ENCODE results near the gene ETFA.
A peak's percentile ranks its signal among the peaks of the same experiment; 100 is the strongest.

ETFA gene

DNA sequence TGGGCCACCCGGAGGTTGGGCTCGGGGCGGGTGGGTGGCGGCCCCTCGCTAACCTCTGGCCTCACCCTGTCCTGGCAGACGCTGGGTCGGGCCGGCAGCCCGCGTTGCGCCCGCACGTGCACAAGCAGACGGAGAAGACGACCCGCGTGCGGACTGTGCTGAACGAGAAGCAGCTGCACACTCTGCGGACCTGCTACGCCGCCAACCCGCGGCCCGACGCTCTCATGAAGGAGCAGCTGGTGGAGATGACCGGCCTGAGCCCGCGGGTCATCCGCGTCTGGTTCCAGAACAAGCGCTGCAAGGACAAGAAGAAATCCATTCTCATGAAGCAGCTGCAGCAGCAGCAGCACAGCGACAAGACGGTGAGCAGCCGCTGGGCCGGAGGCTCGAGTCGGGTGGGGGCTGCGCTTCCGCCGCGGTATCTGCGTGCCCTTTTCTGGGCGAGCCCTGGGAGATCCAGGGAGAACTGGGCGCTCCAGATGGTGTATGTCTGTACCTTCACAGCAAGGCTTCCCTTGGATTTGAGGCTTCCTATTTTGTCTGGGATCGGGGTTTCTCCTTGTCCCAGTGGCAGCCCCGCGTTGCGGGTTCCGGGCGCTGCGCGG, 29.0 kb upstream of the ETFA start:
- no peak for DNase-seq

DNA sequence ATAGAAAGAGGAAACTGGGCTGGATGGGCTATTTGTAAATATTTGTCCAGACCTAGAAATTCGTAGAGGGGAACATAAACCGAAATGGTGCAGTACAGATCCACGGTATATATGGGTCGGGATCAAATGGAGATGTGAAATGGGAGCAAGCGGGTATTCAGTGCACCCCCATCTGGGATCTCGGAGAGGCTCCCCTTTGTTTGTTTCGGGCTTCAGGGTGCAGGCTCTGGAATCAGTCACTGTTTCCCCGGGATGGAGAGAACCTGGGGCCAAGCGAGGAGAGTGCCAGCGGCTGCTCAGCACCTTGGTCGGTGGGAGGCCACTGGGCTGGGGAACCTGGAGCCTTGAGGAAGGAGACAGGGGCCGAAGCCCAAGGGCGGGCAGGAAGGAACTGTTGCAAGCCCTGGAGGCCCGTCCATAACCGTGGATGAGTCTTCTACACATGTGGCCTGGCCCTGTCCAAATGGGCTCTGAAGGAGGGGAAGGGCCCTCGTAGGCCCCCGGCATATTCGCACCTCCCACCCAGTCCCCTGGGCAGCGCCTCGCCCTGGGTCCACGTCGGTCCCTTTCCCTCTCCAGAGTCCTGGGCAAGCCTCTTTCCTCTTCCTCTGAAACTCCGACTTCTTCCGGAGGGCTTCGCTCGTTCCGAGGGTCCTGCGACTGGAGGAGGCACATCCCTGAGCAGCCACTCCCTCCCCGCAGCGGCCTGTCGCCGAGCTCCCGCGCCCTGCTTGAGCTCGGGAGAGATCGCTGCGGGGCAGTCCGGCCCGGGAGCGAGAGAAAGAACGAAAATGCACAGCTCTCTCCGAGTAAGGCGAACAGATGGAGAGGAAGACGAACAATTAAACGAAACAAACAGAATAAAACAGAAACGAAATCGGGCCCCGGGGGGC, 28.3 kb upstream of the ETFA start:
- DNase-seq, result no peak

- DNase-seq, result no peak
Observed at GRCh38 chr15:76338486-76339304, 27.4 kb upstream of the ETFA start.

GRCh38 chr15:76337696-76338485, 26.6 kb upstream of the ETFA start:
- DNase-seq, result no peak

GRCh38 chr15:76337059-76337695, 25.9 kb upstream of the ETFA start:
- no peak for DNase-seq

DNA sequence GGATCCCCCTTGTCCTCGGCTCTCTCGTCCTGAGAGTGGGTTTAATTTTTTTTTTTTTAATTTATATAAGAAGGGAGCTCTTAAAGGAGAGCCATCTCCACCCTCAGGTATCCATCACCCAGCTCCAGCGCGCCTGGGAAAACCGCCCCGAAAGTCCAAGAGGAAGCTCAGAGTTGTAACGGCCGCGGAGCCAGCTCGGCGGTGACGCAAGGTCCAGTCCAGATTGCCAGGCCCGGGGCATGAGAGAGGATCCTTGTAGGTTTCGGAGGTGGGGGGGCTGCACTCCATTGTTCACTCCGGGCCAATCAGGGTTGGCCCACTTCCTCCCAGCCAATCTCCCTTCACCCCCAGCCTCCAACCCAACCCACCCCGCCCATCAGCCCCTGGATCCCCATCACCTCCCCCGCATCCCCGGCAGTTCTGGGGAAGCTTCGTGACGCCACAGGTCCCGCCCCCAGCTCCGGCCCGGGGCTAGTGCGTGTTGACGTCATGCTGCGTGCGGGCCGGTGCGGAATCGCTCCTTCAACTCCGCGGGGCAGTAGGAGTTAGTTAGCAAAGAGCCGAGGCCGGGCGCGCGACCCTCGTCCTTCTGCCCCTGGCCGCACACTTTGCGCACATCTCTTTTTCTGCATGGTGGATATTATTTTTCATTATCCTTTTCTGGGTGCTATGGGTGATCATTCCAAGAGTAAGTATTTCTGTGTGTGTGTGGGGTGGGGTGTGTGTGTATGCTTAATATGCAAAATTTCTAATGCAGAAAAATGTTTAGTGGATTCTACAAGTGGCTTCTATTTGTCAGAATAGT, 25.2 kb upstream of the ETFA start, which contains the start of gene ISL2:
TSS of gene ISL2 (plus strand) at position 520 of the 805 bp plus-strand sequence. CDS start at position 631, 111 bp downstream.
- DNase-seq, result peak; percentile 64

DNA sequence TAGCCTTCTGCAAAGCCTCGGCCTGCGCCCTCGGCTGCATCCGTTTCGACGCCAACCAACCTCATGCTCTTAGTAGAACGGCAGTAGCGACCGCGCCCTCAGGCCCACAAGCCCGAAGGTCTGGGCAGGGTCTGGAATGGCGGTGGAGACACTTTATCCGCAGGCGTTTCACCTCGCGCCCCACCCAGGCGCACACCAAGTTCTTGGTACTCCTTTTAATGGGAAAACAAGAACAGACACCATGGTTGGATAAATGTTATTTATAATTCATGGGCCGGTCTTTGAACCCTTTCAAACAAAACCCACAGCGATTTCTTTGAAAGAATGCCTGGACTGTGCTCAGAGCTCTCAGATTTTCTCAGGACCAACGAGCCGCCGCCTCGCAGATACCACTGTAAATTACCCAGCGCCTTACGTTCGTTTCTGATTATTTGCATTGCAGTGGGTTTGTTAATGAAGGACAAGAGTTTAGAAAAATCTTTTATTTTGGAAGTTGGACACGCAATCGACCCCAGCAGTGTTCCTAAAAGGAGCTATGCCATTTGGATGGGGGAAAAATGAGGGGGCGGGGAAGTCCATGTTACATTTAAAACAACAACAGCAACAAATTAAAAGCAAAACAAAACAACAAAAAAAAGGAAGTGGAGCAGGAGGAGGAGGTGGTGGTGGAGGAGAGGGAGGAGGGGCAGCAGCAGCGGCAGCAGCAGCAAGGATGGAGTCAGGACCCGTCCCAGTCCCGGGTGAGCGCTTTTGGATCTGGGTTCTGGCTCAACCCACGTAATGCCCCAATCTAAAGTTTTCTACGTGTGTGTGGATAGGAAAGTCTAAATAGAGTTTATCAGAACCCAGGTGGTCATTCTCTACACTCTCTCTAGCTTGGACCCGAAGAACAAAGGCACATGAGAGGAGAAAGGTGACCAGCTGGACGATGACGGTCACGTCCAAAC, 24.3 kb upstream of the ETFA start:
- no peak for DNase-seq

- no peak for DNase-seq
Observed at GRCh38 chr15:76334438-76335306, 23.4 kb upstream of the ETFA start.

- no peak for DNase-seq
Observed at GRCh38 chr15:76333720-76334437, 22.6 kb upstream of the ETFA start.

- DNase-seq, result no peak
Observed at GRCh38 chr15:76333309-76333708, 22.0 kb upstream of the ETFA start.

GRCh38 chr15:76332796-76333195, 21.5 kb upstream of the ETFA start:
- no peak for DNase-seq

DNA sequence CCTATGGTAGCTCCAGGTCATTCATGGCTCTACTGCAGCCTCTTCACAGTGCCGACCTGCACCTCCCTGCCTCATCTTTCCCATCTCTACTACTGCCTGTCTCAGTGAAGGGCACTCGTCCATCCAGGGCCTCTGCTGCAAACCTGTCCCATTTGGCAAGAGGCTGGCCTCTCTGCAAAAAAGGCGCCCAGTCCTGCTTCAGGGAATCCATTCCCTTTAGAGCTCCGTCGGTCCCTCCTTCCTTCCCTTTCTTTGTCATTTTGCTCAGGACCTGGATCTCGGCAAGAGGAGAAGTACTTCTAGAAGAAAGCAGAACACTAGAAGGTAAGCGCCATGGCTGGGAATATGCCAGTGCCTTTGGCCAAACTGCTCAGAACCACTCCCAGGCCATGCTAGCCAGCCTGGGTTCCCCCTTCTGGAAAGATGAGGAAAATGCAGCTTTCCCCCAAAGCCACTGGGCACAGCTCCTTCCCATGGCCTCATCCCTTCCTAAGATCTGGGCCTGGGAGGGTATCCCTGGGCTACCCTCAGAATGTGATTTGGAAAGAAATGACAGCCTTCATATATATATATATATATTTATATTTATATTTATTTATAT, 18.9 kb upstream of the ETFA start:
- DNase-seq, result no peak

- DNase-seq, result no peak
Observed at GRCh38 chr15:76328958-76329357, 17.7 kb upstream of the ETFA start.

GRCh38 chr15:76328106-76328696, 16.9 kb upstream of the ETFA start:
- no peak for DNase-seq

DNA sequence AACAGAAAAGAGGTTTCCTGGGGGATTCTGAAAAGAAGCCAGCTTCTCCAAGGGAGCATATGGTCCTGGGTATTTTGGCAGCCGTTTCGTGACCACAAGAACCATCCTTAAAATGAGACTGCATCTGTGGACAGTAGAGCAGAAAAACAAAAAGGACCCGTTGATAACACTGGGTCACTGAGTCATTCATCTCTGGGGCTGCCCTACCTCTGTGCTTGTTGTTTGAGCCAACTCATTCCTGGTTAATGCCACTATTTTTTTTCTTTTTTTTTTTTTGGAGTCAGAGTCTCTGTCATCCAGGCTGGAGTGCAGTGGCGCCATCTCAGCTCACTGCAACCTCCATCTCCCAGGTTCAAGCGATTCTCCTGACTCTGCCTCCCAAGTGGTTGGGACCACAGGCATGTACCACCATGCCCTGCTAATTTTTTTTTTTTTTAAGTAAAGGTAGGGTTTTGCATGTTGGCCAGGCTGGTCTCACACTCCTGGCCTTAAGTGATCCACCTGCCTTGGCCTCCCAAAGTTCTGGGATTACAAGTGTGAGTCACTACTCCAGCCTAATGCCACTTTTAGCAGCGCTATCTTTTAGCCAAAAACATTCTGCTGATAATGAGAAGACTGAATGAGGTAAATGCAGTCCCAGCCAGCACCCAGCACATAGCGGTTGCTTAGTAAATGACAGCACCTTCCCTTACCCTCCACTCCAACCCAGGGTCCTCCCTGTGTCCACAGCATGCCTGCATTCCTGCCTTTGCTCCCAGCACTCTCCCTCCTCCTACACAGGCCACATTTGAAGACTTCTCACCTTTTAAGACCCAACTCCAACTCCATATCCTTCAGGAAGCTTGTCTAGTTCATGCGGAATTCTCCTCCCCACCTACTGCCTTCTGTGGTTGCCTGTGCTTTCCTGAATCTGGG, 16.2 kb upstream of the ETFA start:
- no peak for DNase-seq

DNA sequence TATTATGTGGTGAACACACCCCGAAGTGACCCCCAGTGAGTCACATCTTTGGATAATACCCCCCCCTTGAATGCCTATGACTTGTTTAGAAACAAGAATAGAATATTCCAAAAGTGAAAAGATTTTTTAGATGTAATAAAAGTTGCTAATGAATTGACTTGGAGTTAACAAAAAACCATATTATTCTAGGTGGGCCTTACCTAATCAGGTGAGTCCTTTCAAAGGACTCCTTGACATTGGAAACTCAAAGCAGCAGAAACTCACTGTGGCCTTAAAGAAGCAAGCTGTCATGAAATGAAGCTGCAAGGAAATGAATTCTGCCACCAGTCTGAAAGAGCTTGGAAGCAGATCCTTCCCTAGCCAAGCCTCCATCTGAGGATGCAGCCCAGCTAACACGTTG, 14.4 kb upstream of the ETFA start:
- no peak for DNase-seq
